T-cell (primary cell): Measurements from ENCODE around the gene JDP2. TPM values are rescaled to one million over a fixed set of nuclear protein-coding genes. Genes with fewer than 3 reads are reported as not detected.

Source experiments
- ATAC-seq, 4 experiments: fragments of 200-7000 bp in 3 of 4; fragments of 150-1000 bp in 1 of 4; cut with Tn5 transposase; replicated peaks in 1 of 4; 1 replicate in 3 of 4; 2 replicates in 1 of 4; pipeline ENCODE4 v1.10.0; 2021; ENCODE audit warnings: moderate library complexity in 3 of 4, mild to moderate bottlenecking in 2 of 4, moderate number of reproducible peaks in 1 of 4
- CTCF ChIA-PET, 2 donors: fragments of 300-600 bp; sonication (Branson Sonifier 250); formaldehyde crosslinking; loops; one replicate each; lab custom pipeline; 2022; ENCODE audit warnings: antibody characterized with exemption in 2 of 2; lab: Charles Lee
- POLR2A ChIA-PET, 2 donors: fragments of 300-600 bp; sonication (Branson Sonifier 250); formaldehyde crosslinking; loops; one replicate each; lab custom pipeline; 2022; ENCODE audit warnings: antibody characterized with exemption in 2 of 2; lab: Charles Lee
- DNase-seq, 35 experiments: peaks; one replicate each; pipeline versions ENCODE4 v3.0.0 to v3.0.0-alpha.2; 2013 to 2023
- H3K27ac ChIP-seq: one replicate; pipeline ENCODE4 v1.5.1; 2013; ENCODE audit warnings: low read length
- H3K27me3 ChIP-seq, 2 experiments: replicated peaks in 1 of 2; 1 replicate in 1 of 2; 2 replicates in 1 of 2; pipeline versions ENCODE4 v1.6.1 to v1.7.0; 2013; ENCODE audit warnings: low read length in 1 of 2, mixed read lengths in 1 of 2; ENCODE audit not compliant: control insufficient read depth in 2 of 2, insufficient read depth in 2 of 2; ENCODE audit errors: extremely low read depth in 1 of 2
- H3K36me3 ChIP-seq, 2 donors: 1 replicate in 1 of 2; 2 replicates in 1 of 2; pipeline versions ENCODE4 v1.6.1 to v1.7.0; 2013; ENCODE audit warnings: low read length in 1 of 2; ENCODE audit not compliant: control insufficient read depth in 2 of 2, insufficient read depth in 1 of 2; ENCODE audit errors: extremely low read depth in 1 of 2
- H3K4me1 ChIP-seq, 2 experiments: 1 replicate in 1 of 2; 2 replicates in 1 of 2; pipeline versions ENCODE4 v1.6.1 to v1.7.0; 2013; ENCODE audit warnings: low read length in 2 of 2, mixed read lengths in 1 of 2; ENCODE audit not compliant: insufficient read depth in 2 of 2, control insufficient read depth in 1 of 2; ENCODE audit errors: extremely low read depth in 1 of 2
- H3K4me3 ChIP-seq, 2 donors: 1 replicate in 1 of 2; 2 replicates in 1 of 2; pipeline versions ENCODE4 v1.5.1 to v1.7.0; 2013; ENCODE audit warnings: mild to moderate bottlenecking in 2 of 2, low read length in 1 of 2, moderate library complexity in 1 of 2; ENCODE audit not compliant: control insufficient read depth in 1 of 2; ENCODE audit errors: extremely low read depth in 1 of 2
- H3K9me3 ChIP-seq: 2 replicates; pipeline ENCODE4 v1.7.0; 2013
- H3K27ac Mint-ChIP-seq, 2 donors: one replicate each; pipeline ENCODE4 v1.8.0; 2020 to 2021; ENCODE audit warnings: mild to moderate bottlenecking in 2 of 2, mixed read lengths in 2 of 2
- H3K27me3 Mint-ChIP-seq, 2 donors: one replicate each; pipeline ENCODE4 v1.8.0; 2021 to 2022; ENCODE audit warnings: mixed read lengths in 2 of 2
- H3K36me3 Mint-ChIP-seq: one replicate; pipeline ENCODE4 v1.8.0; 2021; ENCODE audit warnings: mixed read lengths
- H3K4me1 Mint-ChIP-seq, 3 donors: one replicate each; pipeline ENCODE4 v1.8.0; 2020 to 2022; ENCODE audit warnings: mixed read lengths in 3 of 3, mild to moderate bottlenecking in 1 of 3
- H3K4me3 Mint-ChIP-seq, 3 donors: one replicate each; pipeline ENCODE4 v1.8.0; 2020 to 2022; ENCODE audit warnings: mild to moderate bottlenecking in 3 of 3, mixed read lengths in 3 of 3, moderate library complexity in 3 of 3
- H3K9me3 Mint-ChIP-seq, 3 donors: one replicate each; pipeline ENCODE4 v1.8.0; 2020 to 2022; ENCODE audit warnings: mixed read lengths in 3 of 3
- WGBS: methylation state at CpG from one replicate; pipeline ENCODE4 v1.1.5; 2013; ENCODE audit warnings: missing lambda C conversion rate; ENCODE audit not compliant: insufficient coverage; 5-methylcytosine and 5-hydroxymethylcytosine counted together
- total RNA-seq, 35 experiments: library from RNA in 6 of 35; stranded (reverse) in 6 of 35; fragments of 120-200 nt in 1 of 35; gene quantifications; one replicate each; pipeline versions ENCODE4 v1.2.1 to v1.2.4 and lab custom pipeline; 2013 to 2026

Gene JDP2
- total RNA-seq, 5 donors from 2014 or later (not counting 1 experiment from before 2014, with no cell fraction given), result 0.45 to 0.93 (median 0.76) TPM

GRCh38 chr14:75487155-75487671 lies 59.4 kb downstream of the JDP2 start:
- Mint-ChIP-seq H3K27ac (no peak overlapping the region), H3K4me3 (no peak overlapping the region), H3K9me3 (no peaks in the 10 kb centered on the region), H3K4me1 (peaks cover 7 to 17% (median 14%) of the 10 kb centered on the region in 3 donors), H3K27me3 (no peaks in the 10 kb centered on the region), H3K36me3 (no peaks in the 10 kb centered on the region)
- Histone ChIP-seq H3K27ac (no peak overlapping the region), H3K9me3 (no peaks in the 10 kb centered on the region), H3K36me3 (no peaks in the 10 kb centered on the region), H3K4me3 (no peak overlapping the region), H3K4me1 (peaks cover 0 to 13% of the 10 kb centered on the region in 2 experiments), H3K27me3 (peaks cover 0 to 4% of the 10 kb centered on the region in 2 experiments)
- CTCF ChIA-PET, result interaction anchor here (0.5 to 1.9 kb wide), 9 partner anchors 9 to 356 kb away, joined by 3 to 6 read pairs (median 4); no protein-coding TSS in a partner anchor
- DNase-seq (peak in 1 of 35 experiments; percentile 44), ATAC-seq (peak; percentile 48 to 82 (median 59))
- 32% methylated on average over 3 of the region's 7 CpGs for WGBS
- POLR2A ChIA-PET, result interaction anchor here in 1 of 2 donors (0.7 kb wide), 1 partner anchor 370 kb away, joined by 4 read pairs; no protein-coding TSS in a partner anchor

GRCh38 chr14:75489480-75489837 lies 61.6 kb downstream of the JDP2 start:
- ChIA-PET CTCF (interaction anchor here (0.8 to 1.7 kb wide), 9 partner anchors 26 to 628 kb away, joined by 3 to 9 read pairs (median 3); no protein-coding TSS in a partner anchor), POLR2A (no interaction called here)
- Mint-ChIP-seq H3K9me3 (no peaks in the 10 kb centered on the region), H3K36me3 (no peaks in the 10 kb centered on the region), H3K27me3 (no peaks in the 10 kb centered on the region), H3K4me1 (peaks cover 7 to 22% (median 14%) of the 10 kb centered on the region in 3 donors), H3K27ac (no peak overlapping the region), H3K4me3 (no peak overlapping the region)
- no peak overlapping the region for H3K27ac ChIP-seq
- H3K9me3 ChIP-seq, result no peaks in the 10 kb centered on the region
- H3K4me1 ChIP-seq, result peaks cover 0 to 13% of the 10 kb centered on the region in 2 experiments
- ATAC-seq, result no peak
- no peak overlapping the region for H3K4me3 ChIP-seq
- WGBS, result 88% methylated on average over 6 of the region's 6 CpGs
- no peaks in the 10 kb centered on the region for H3K36me3 ChIP-seq
- DNase-seq, result no peak
- no peaks in the 10 kb centered on the region for H3K27me3 ChIP-seq

GRCh38 chr14:75491376-75491978 lies 63.7 kb downstream of the JDP2 start:
- Histone ChIP-seq H3K4me3 (no peak overlapping the region), H3K27me3 (no peaks in the 10 kb centered on the region), H3K27ac (no peak overlapping the region), H3K9me3 (no peaks in the 10 kb centered on the region), H3K4me1 (peaks cover 0 to 13% of the 10 kb centered on the region in 2 experiments), H3K36me3 (no peaks in the 10 kb centered on the region)
- Mint-ChIP-seq H3K4me3 (no peak overlapping the region), H3K9me3 (no peaks in the 10 kb centered on the region), H3K4me1 (peaks cover 7 to 20% (median 14%) of the 10 kb centered on the region in 3 donors), H3K27me3 (no peaks in the 10 kb centered on the region), H3K27ac (no peak overlapping the region), H3K36me3 (no peaks in the 10 kb centered on the region)
- POLR2A ChIA-PET, result no interaction called here
- 77% methylated on average over 9 of the region's 14 CpGs for WGBS
- DNase-seq (no peak), ATAC-seq (no peak)
- CTCF ChIA-PET, result no interaction called here

- ChIA-PET POLR2A (interaction anchor here in 1 of 2 donors (0.7 kb wide), 1 partner anchor 309 kb away, joined by 3 read pairs; no protein-coding TSS in a partner anchor), CTCF (interaction anchor here (0.6 kb wide), 2 partner anchors 34 to 305 kb away, joined by 3 read pairs; no protein-coding TSS in a partner anchor)
- H3K9me3 Mint-ChIP-seq, result no peaks in the 10 kb centered on the region
- no peaks in the 10 kb centered on the region for H3K36me3 Mint-ChIP-seq
- H3K4me1 Mint-ChIP-seq, result peaks cover 11 to 20% (median 19%) of the 10 kb centered on the region in 3 donors
- no peak for DNase-seq
- H3K27me3 Mint-ChIP-seq, result no peaks in the 10 kb centered on the region
- Histone ChIP-seq H3K4me1 (peaks cover 0 to 19% of the 10 kb centered on the region in 2 experiments), H3K27me3 (no peaks in the 10 kb centered on the region), H3K36me3 (no peaks in the 10 kb centered on the region), H3K9me3 (no peaks in the 10 kb centered on the region), H3K27ac (no peak overlapping the region), H3K4me3 (no peak overlapping the region)
- 83% methylated on average over 3 of the region's 9 CpGs for WGBS
- H3K27ac Mint-ChIP-seq, result no peak overlapping the region
- ATAC-seq, result no peak
- no peak overlapping the region for H3K4me3 Mint-ChIP-seq
These were observed 65.2 kb downstream of the JDP2 start for GRCh38 chr14:75492832-75493591.

GRCh38 chr14:75493592-75494087 lies 65.8 kb downstream of the JDP2 start:
- no peaks in the 10 kb centered on the region for H3K36me3 Mint-ChIP-seq
- H3K27ac ChIP-seq, result no peak overlapping the region
- H3K9me3 Mint-ChIP-seq, result no peaks in the 10 kb centered on the region
- H3K9me3 ChIP-seq, result no peaks in the 10 kb centered on the region
- no peaks in the 10 kb centered on the region for H3K27me3 ChIP-seq
- no peaks in the 10 kb centered on the region for H3K27me3 Mint-ChIP-seq
- ChIA-PET POLR2A (interaction anchor here in 1 of 2 donors (0.7 kb wide), 1 partner anchor 310 kb away, joined by 3 read pairs; no protein-coding TSS in a partner anchor), CTCF (interaction anchor here in 1 of 2 donors (0.6 kb wide), 1 partner anchor 34 kb away, joined by 3 read pairs; no protein-coding TSS in a partner anchor)
- H3K4me3 Mint-ChIP-seq, result no peak overlapping the region
- no peak overlapping the region for H3K4me3 ChIP-seq
- H3K4me1 ChIP-seq, result peaks cover 0 to 22% of the 10 kb centered on the region in 2 experiments
- no peak for DNase-seq
- H3K4me1 Mint-ChIP-seq, result peaks cover 10 to 18% (median 16%) of the 10 kb centered on the region in 3 donors
- 17% methylated on average over 1 of the region's 8 CpGs for WGBS
- no peak overlapping the region for H3K27ac Mint-ChIP-seq
- ATAC-seq, result no peak
- H3K36me3 ChIP-seq, result no peaks in the 10 kb centered on the region

- H3K4me3 ChIP-seq, result no peak overlapping the region
- H3K27ac ChIP-seq, result no peak overlapping the region
- no peaks in the 10 kb centered on the region for H3K9me3 Mint-ChIP-seq
- ChIA-PET CTCF (interaction anchor here in 1 of 2 donors (0.8 to 0.9 kb wide), 2 partner anchors 185 to 193 kb away, joined by 4 to 7 read pairs; no protein-coding TSS in a partner anchor), POLR2A (interaction anchor here in 1 of 2 donors (0.6 kb wide), 1 partner anchor 443 kb away, joined by 4 read pairs; no protein-coding TSS in a partner anchor)
- ATAC-seq, result no peak
- WGBS, result 81% methylated on average over 3 of the region's 5 CpGs
- H3K4me1 ChIP-seq, result peaks cover 0 to 24% of the 10 kb centered on the region in 2 experiments
- no peaks in the 10 kb centered on the region for H3K36me3 ChIP-seq
- DNase-seq, result no peak
- no peaks in the 10 kb centered on the region for H3K9me3 ChIP-seq
- H3K4me1 Mint-ChIP-seq, result peaks cover 7 to 16% (median 11%) of the 10 kb centered on the region in 3 donors
- no peaks in the 10 kb centered on the region for H3K36me3 Mint-ChIP-seq
- H3K27ac Mint-ChIP-seq, result no peak overlapping the region
- H3K27me3 Mint-ChIP-seq, result no peaks in the 10 kb centered on the region
- no peak overlapping the region for H3K4me3 Mint-ChIP-seq
- H3K27me3 ChIP-seq, result no peaks in the 10 kb centered on the region
These were observed 67.1 kb downstream of the JDP2 start for GRCh38 chr14:75494896-75495295.
